Hepatocyte (in vitro differentiated cells): ENCODE data around the gene DYNLT5. TPM values are rescaled to one million over a fixed set of nuclear protein-coding genes. Genes with fewer than 3 reads are reported as not detected.

Experiments
- DNase-seq: peaks from one replicate; pipeline ENCODE4 v3.0.0-alpha.2; 2016; ENCODE audit warnings: low spot score
- H2AFZ ChIP-seq: fragments of 200-600 bp; sonication (generic); 2 replicates; pipeline ENCODE4 v1.6.0; 2016; ENCODE audit warnings: antibody characterized with exemption, mild to moderate bottlenecking
- H3K27ac ChIP-seq: fragments of 200-600 bp; sonication (generic); 2 replicates; pipeline ENCODE4 v1.5.1; 2016; ENCODE audit warnings: mild to moderate bottlenecking
- H3K27me3 ChIP-seq: fragments of 200-600 bp; sonication (generic); 2 replicates; pipeline ENCODE4 v1.6.1; 2016
- H3K36me3 ChIP-seq: fragments of 200-600 bp; sonication (generic); replicated peaks from 2 replicates; pipeline ENCODE4 v1.5.1; 2016; ENCODE audit warnings: low read depth; ENCODE audit not compliant: insufficient read depth
- H3K4me1 ChIP-seq: fragments of 200-600 bp; sonication (generic); 2 replicates; pipeline ENCODE4 v1.5.1; 2016; ENCODE audit warnings: mild to moderate bottlenecking, moderate library complexity; ENCODE audit not compliant: insufficient read depth
- H3K4me2 ChIP-seq: fragments of 200-600 bp; sonication (generic); 2 replicates; pipeline ENCODE4 v1.6.0; 2016
- H3K4me3 ChIP-seq: fragments of 200-600 bp; sonication (generic); 2 replicates; pipeline ENCODE4 v1.5.1; 2016; ENCODE audit warnings: mild to moderate bottlenecking
- H3K79me2 ChIP-seq: fragments of 200-600 bp; sonication (generic); 2 replicates; pipeline ENCODE4 v1.6.0; 2017; ENCODE audit warnings: mild to moderate bottlenecking
- H3K9me2 ChIP-seq: fragments of 200-600 bp; sonication (generic); replicated peaks from 2 replicates; pipeline ENCODE4 v1.6.0; 2017; ENCODE audit warnings: mild to moderate bottlenecking; ENCODE audit not compliant: insufficient read depth
- H3K9me3 ChIP-seq: fragments of 200-600 bp; sonication (generic); 2 replicates; pipeline ENCODE4 v1.5.1; 2016; ENCODE audit warnings: low read depth, mild to moderate bottlenecking
- H4K20me1 ChIP-seq: fragments of 200-600 bp; sonication (generic); 2 replicates; pipeline ENCODE4 v1.6.0; 2016; ENCODE audit warnings: mild to moderate bottlenecking; ENCODE audit not compliant: insufficient read depth, poor library complexity, severe bottlenecking
- CTCF ChIP-seq: fragments of 200-600 bp; sonication (generic); IDR thresholded peaks from 2 replicates; pipeline ENCODE4 v1.5.1; 2016; ENCODE audit warnings: antibody characterized with exemption, mild to moderate bottlenecking; ENCODE audit not compliant: poor library complexity
- EZH2 ChIP-seq: fragments of 200-600 bp; sonication (generic); IDR thresholded peaks from 2 replicates; pipeline ENCODE4 v1.6.1; 2016; ENCODE audit warnings: antibody characterized with exemption, mild to moderate bottlenecking, borderline replicate concordance
- EZH2phosphoT487 ChIP-seq: fragments of 200-600 bp; sonication (generic); IDR thresholded peaks from one replicate; pipeline ENCODE4 v1.6.1; 2018; ENCODE audit warnings: antibody characterized with exemption, mild to moderate bottlenecking, low read depth, moderate library complexity; ENCODE audit not compliant: unreplicated experiment, severe bottlenecking
- WGBS: methylation state at CpG from one replicate; pipeline ENCODE4 v1.1.6; 2016; ENCODE audit warnings: low lambda C conversion rate; ENCODE audit errors: missing lambda C conversion rate; 5-methylcytosine and 5-hydroxymethylcytosine counted together
- polyA plus RNA-seq: library from polyadenylated mRNA; unstranded; fragments of >200 nt; fragmentation: Nextera tagmentation; extraction: Ambion mirVana; gene quantifications from 2 replicates; pipeline ENCODE4 v1.2.1, GENCODE V29; 2016
- total RNA-seq: library from RNA; depleted of rRNA; stranded (reverse); fragments of >200 nt; gene quantifications from 2 replicates; pipeline ENCODE4 v1.2.3, GENCODE V29; 2014

The DYNLT5 gene
- total and polyA plus RNA-seq, 2 experiments from 2014 or later, result 0.10 to 0.13 TPM

- no peak overlapping the region for H3K27ac ChIP-seq
- no peak for TF ChIP-seq CTCF
- no peak for TF ChIP-seq EZH2
- no peak for TF ChIP-seq EZH2phosphoT487
- peaks cover 6% of the 10 kb centered on the region for H3K4me1 ChIP-seq
- H4K20me1 ChIP-seq, result no peaks in the 10 kb centered on the region
- no peaks in the 10 kb centered on the region for H3K36me3 ChIP-seq
- WGBS, result 74% methylated on average over 3 of the region's 3 CpGs
- H2AFZ ChIP-seq, result no peak overlapping the region
- H3K9me2 ChIP-seq, result no peaks in the 10 kb centered on the region
- no peaks in the 10 kb centered on the region for H3K79me2 ChIP-seq
- DNase-seq, result no peak
- H3K27me3 ChIP-seq, result peaks cover 23% of the 10 kb centered on the region
- no peaks in the 10 kb centered on the region for H3K9me3 ChIP-seq
- H3K4me2 ChIP-seq, result no peak overlapping the region
- H3K4me3 ChIP-seq, result no peak overlapping the region
These were observed 1.7 kb upstream of the DYNLT5 start for GRCh38 chr1:66750577-66750976.

GRCh38 chr1:66751160-66751559 is 1.1 kb upstream of the DYNLT5 start:
- Histone ChIP-seq H3K9me3 (no peaks in the 10 kb centered on the region), H3K36me3 (no peaks in the 10 kb centered on the region), H3K4me1 (peaks cover 6% of the 10 kb centered on the region), H2AFZ (no peak overlapping the region), H4K20me1 (no peaks in the 10 kb centered on the region), H3K9me2 (no peaks in the 10 kb centered on the region), H3K27ac (no peak overlapping the region), H3K4me2 (no peak overlapping the region), H3K27me3 (peaks cover 24% of the 10 kb centered on the region), H3K4me3 (no peak overlapping the region), H3K79me2 (no peaks in the 10 kb centered on the region)
- TF ChIP-seq EZH2phosphoT487 (no peak), EZH2 (no peak), CTCF (no peak)
- WGBS, result 93% methylated on average over 4 of the region's 4 CpGs
- DNase-seq, result no peak

- Histone ChIP-seq H3K36me3 (no peaks in the 10 kb centered on the region), H3K79me2 (no peaks in the 10 kb centered on the region), H3K4me1 (peaks cover 6% of the 10 kb centered on the region), H3K27me3 (peaks cover 24% of the 10 kb centered on the region), H2AFZ (peak overlapping the region; percentile 73), H3K27ac (no peak overlapping the region), H3K4me3 (no peak overlapping the region), H3K4me2 (peak overlapping the region; percentile 86), H4K20me1 (no peaks in the 10 kb centered on the region), H3K9me3 (no peaks in the 10 kb centered on the region), H3K9me2 (no peaks in the 10 kb centered on the region)
- no peak for DNase-seq
- TF ChIP-seq EZH2phosphoT487 (no peak), CTCF (no peak), EZH2 (no peak)
- WGBS, result 49% methylated on average over 18 of the region's 18 CpGs
These were observed 562 bp downstream of the DYNLT5 start for GRCh38 chr1:66752671-66753371.
